ENCODE results near the gene RDH16.

DNA sequence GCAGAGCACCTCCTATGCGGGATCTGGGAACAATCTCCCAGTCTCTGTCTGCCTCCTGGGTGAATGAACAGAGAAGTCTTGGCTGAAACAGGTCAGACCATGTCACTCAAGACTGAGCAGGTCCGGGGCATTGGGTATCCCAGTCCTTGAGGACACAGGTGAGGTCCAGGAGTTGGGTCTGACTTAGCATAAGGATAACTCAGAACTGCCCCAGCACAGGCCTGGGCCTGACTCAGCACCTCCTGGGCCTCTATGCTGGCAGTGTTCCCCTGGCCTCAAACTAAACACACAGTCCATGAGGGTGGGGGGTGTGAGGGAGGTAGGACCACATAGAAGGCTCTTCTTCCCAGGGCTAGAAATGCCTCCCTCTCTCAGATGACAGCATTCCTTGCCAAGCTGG, 21.7 kb downstream of the RDH16 start:
- TF ChIP-seq, protein P1, sequence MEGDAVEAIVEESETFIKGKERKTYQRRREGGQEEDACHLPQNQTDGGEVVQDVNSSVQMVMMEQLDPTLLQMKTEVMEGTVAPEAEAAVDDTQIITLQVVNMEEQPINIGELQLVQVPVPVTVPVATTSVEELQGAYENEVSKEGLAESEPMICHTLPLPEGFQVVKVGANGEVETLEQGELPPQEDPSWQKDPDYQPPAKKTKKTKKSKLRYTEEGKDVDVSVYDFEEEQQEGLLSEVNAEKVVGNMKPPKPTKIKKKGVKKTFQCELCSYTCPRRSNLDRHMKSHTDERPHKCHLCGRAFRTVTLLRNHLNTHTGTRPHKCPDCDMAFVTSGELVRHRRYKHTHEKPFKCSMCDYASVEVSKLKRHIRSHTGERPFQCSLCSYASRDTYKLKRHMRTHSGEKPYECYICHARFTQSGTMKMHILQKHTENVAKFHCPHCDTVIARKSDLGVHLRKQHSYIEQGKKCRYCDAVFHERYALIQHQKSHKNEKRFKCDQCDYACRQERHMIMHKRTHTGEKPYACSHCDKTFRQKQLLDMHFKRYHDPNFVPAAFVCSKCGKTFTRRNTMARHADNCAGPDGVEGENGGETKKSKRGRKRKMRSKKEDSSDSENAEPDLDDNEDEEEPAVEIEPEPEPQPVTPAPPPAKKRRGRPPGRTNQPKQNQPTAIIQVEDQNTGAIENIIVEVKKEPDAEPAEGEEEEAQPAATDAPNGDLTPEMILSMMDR (IDR thresholded peaks at IDR 0.05), result no peak
- TF ChIP-seq PBX3 (IDR thresholded peaks at IDR 0.05), result no peak
- TF ChIP-seq RAD21 (conservative IDR thresholded peaks at IDR 0.05 in 1 of 2, IDR thresholded peaks at IDR 0.05 in 1 of 2), result no peak
- TF ChIP-seq EP300 (IDR thresholded peaks at IDR 0.05), result no peak
- TF ChIP-seq SREBF2 (IDR thresholded peaks at IDR 0.05), result no peak
- TF ChIP-seq RCOR1 (IDR thresholded peaks at IDR 0.05; ENCODE audit: low read depth, low read length), result no peak
- TF ChIP-seq MAFK (IDR thresholded peaks at IDR 0.05; ENCODE audit: partially characterized antibody), result no peak
- no peak for TF ChIP-seq TP53 (CRISPR knock-in tag; IDR thresholded peaks at IDR 0.05)
- no peak for TF ChIP-seq POLR2A (IDR thresholded peaks at IDR 0.05; ENCODE audit: low read length)
- TF ChIP-seq KDM5A (IDR thresholded peaks at IDR 0.05), result no peak
- no peak for TF ChIP-seq RNF2 (IDR thresholded peaks at IDR 0.05; ENCODE audit: borderline replicate concordance, low read depth)
- no peak for TF ChIP-seq GATA3 (IDR thresholded peaks at IDR 0.05; ENCODE audit: borderline replicate concordance)

Data from A549 (cell line).